ENCODE results near the gene LGALS1.

Gene LGALS1

GRCh38 chr22:37725551-37726240 is 50.3 kb downstream of the LGALS1 start:
- no peak for TF ChIP-seq CTCF (IDR thresholded peaks at IDR 0.05; ENCODE audit: extremely low read depth, insufficient read depth, missing control alignments)
- no peak for DNase-seq (ENCODE audit: low spot score)
- in situ Hi-C loops (cut with MboI; ENCODE audit: low pct_unique_long_range_greater_than_20kb, low sequenced_read_pairs, unreplicated experiment): no loop called here

- in situ Hi-C loops (cut with MboI; ENCODE audit: low pct_unique_long_range_greater_than_20kb, low sequenced_read_pairs, unreplicated experiment): no loop called here
- peak; percentile 66 for DNase-seq (ENCODE audit: low spot score)
- peak; percentile 32 for TF ChIP-seq CTCF (IDR thresholded peaks at IDR 0.05; ENCODE audit: extremely low read depth, insufficient read depth, missing control alignments)
Measured at GRCh38 chr22:37726241-37726887, 50.9 kb downstream of the LGALS1 start.

- TF ChIP-seq CTCF (IDR thresholded peaks at IDR 0.05; ENCODE audit: extremely low read depth, insufficient read depth, missing control alignments): no peak
- in situ Hi-C loops (cut with MboI; ENCODE audit: low pct_unique_long_range_greater_than_20kb, low sequenced_read_pairs, unreplicated experiment): no loop called here
Measured at GRCh38 chr22:37728620-37729019, 53.2 kb downstream of the LGALS1 start.

More at GRCh38 chr22:37728620-37729019, 53.2 kb downstream of the LGALS1 start:
- no peak for DNase-seq (ENCODE audit: low spot score)
